Stomach (tissue), 9 donors: ENCODE data around the gene MYO5B. TPM values are rescaled to one million over a fixed set of nuclear protein-coding genes. Genes with fewer than 3 reads are reported as not detected.

Experiments used
- DNase-seq, 2 donors: peaks; one replicate each; pipeline versions ENCODE4 v3.0.0 to v3.0.0-alpha.2; 2013 to 2019
- H3K27ac ChIP-seq, 5 donors: fragments of 200-600 bp in 4 of 5; sonication (generic) in 4 of 5; one replicate each; pipeline ENCODE4 v1.5.1; 2013 to 2019; ENCODE audit warnings: mild to moderate bottlenecking in 1 of 5, moderate library complexity in 1 of 5
- H3K27me3 ChIP-seq, 3 donors: fragments of 200-600 bp; sonication (generic); one replicate each; pipeline ENCODE4 v1.5.1; 2017 to 2019; ENCODE audit warnings: mixed run types in 1 of 3
- H3K36me3 ChIP-seq, 4 donors: fragments of 200-600 bp; sonication (generic); 1 replicate in 3 of 4; 2 replicates in 1 of 4; pipeline ENCODE4 v1.5.1; 2016 to 2019
- H3K4me1 ChIP-seq, 4 donors: fragments of 200-600 bp; sonication (generic); one replicate each; pipeline ENCODE4 v1.5.1; 2016 to 2019
- H3K4me3 ChIP-seq, 4 donors: fragments of 200-600 bp; sonication (generic) in 3 of 4; one replicate each; pipeline ENCODE4 v1.5.1; 2016 to 2019; ENCODE audit warnings: mild to moderate bottlenecking in 1 of 4
- H3K9me3 ChIP-seq, 4 donors: fragments of 200-600 bp; sonication (generic); one replicate each; pipeline ENCODE4 v1.5.1; 2016 to 2019
- CTCF ChIP-seq, 7 experiments: fragments of 450-650 bp in 4 of 7; fragments of 200-600 bp in 3 of 7; sonication (generic) in 3 of 7; IDR thresholded peaks; one replicate each; pipeline ENCODE4 v1.5.1; 2016 to 2019; ENCODE audit warnings: antibody characterized with exemption in 7 of 7, control low read depth in 2 of 7, mild to moderate bottlenecking in 1 of 7
- EP300 ChIP-seq: sonication (generic); formaldehyde crosslinking; IDR thresholded peaks from one replicate; pipeline ENCODE4 v1.6.1; 2017; ENCODE audit warnings: antibody characterized with exemption
- POLR2A ChIP-seq, 4 donors: fragments of 450-650 bp; IDR thresholded peaks; one replicate each; pipeline ENCODE4 v1.6.1; 2016; ENCODE audit warnings: antibody characterized with exemption in 4 of 4, control low read depth in 2 of 4, mild to moderate bottlenecking in 1 of 4, moderate library complexity in 1 of 4
- POLR2AphosphoS5 ChIP-seq, 3 donors: sonication (generic); formaldehyde crosslinking; IDR thresholded peaks; one replicate each; pipeline ENCODE4 v1.6.1; 2016; ENCODE audit warnings: antibody characterized with exemption in 3 of 3
- WGBS, 5 donors: extraction: QIAGEN DNeasy Blood & Tissue Kit in 3 of 5; methylation state at CpG; one replicate each; pipeline versions ENCODE4 v1.1.5 to v1.1.7; 2013 to 2018; 5-methylcytosine and 5-hydroxymethylcytosine counted together
- intact Hi-C: fragments of 100-400 bp; cut with DNase I; formaldehyde crosslinking; loops from one replicate; pipeline ENCODE4 v1.15.1; 2023; ENCODE audit warnings: low total_unique reads
- polyA plus RNA-seq, 3 donors: library from polyadenylated mRNA; stranded (reverse); fragments of 200-250 nt; gene quantifications; one replicate each; pipeline ENCODE4 v1.2.3, GENCODE V29; 2013
- total RNA-seq, 5 donors: library from RNA; depleted of rRNA; stranded (reverse); fragments of >200 nt; gene quantifications; one replicate each; pipeline versions ENCODE4 v1.1.0 to v1.2.3, GENCODE V29; 2014 to 2016
- donor health status: healthy with polysubstance abuse.
- donor health status: Bipolar disorder and iron deficiency.
- donor health status: healthy.

The MYO5B gene
- total and polyA plus RNA-seq, 8 donors: 13.6 to 224 (median 33.7) TPM

GRCh38 chr18:49858309-49859020 is 336.5 kb downstream of the MYO5B start:
- H3K4me1 ChIP-seq: peaks cover 0 to 23% (median 17%) of the 10 kb centered on the region in 4 donors
- TF ChIP-seq CTCF (IDR thresholded peaks at IDR 0.05) (peak in 5 of 7 experiments; percentile 52 to 92 (median 78)), POLR2AphosphoS5 (IDR thresholded peaks at IDR 0.05) (peak in 2 of 3 donors; percentile 35 to 56), POLR2A (IDR thresholded peaks at IDR 0.05) (no peak), EP300 (no peak)
- H3K36me3 ChIP-seq: no peaks in the 10 kb centered on the region
- H3K27me3 ChIP-seq: no peaks in the 10 kb centered on the region
- peak overlapping the region; percentile 65 to 89 (median 82) for H3K27ac ChIP-seq
- intact Hi-C loops: no loop called here
- H3K4me3 ChIP-seq: no peak overlapping the region
- H3K9me3 ChIP-seq: no peaks in the 10 kb centered on the region
- DNase-seq: peak; percentile 77 to 90
- 24 to 47% (median 29%) methylated on average over 11 of the region's 11 CpGs for WGBS, 5 donors

GRCh38 chr18:49857708-49858107 is 337.2 kb downstream of the MYO5B start:
- WGBS, 5 donors: 63 to 83% (median 66%) methylated on average over 2 to 3 of the region's 3 CpGs
- TF ChIP-seq POLR2A (IDR thresholded peaks at IDR 0.05) (no peak), POLR2AphosphoS5 (IDR thresholded peaks at IDR 0.05) (no peak), EP300 (no peak), CTCF (IDR thresholded peaks at IDR 0.05) (no peak)
- Histone ChIP-seq H3K36me3 (no peaks in the 10 kb centered on the region), H3K4me3 (no peak overlapping the region), H3K9me3 (no peaks in the 10 kb centered on the region), H3K4me1 (peaks cover 0 to 23% (median 15%) of the 10 kb centered on the region in 4 donors), H3K27ac (peak overlapping the region; percentile 65 to 89 (median 82)), H3K27me3 (no peaks in the 10 kb centered on the region)
- DNase-seq: no peak
- intact Hi-C loops: no loop called here

GRCh38 chr18:49856496-49856895 is 338.5 kb downstream of the MYO5B start:
- no peak for DNase-seq
- 84 to 96% (median 93%) methylated on average over 6 of the region's 6 CpGs for WGBS, 5 donors
- Histone ChIP-seq H3K27ac (no peak overlapping the region), H3K9me3 (no peaks in the 10 kb centered on the region), H3K27me3 (no peaks in the 10 kb centered on the region), H3K4me1 (peaks cover 0 to 23% (median 15%) of the 10 kb centered on the region in 4 donors), H3K36me3 (no peaks in the 10 kb centered on the region), H3K4me3 (no peak overlapping the region)
- TF ChIP-seq POLR2A (IDR thresholded peaks at IDR 0.05) (no peak), EP300 (no peak), CTCF (IDR thresholded peaks at IDR 0.05) (no peak), POLR2AphosphoS5 (IDR thresholded peaks at IDR 0.05) (no peak)
- intact Hi-C loops: no loop called here

GRCh38 chr18:49855711-49856415 is 339.1 kb downstream of the MYO5B start:
- TF ChIP-seq EP300 (no peak), POLR2A (IDR thresholded peaks at IDR 0.05) (no peak), CTCF (IDR thresholded peaks at IDR 0.05) (no peak), POLR2AphosphoS5 (IDR thresholded peaks at IDR 0.05) (no peak)
- intact Hi-C loops: no loop called here
- WGBS, 5 donors: 86 to 100% (median 96%) methylated on average over 7 of the region's 7 CpGs
- no peak overlapping the region for H3K4me3 ChIP-seq
- H3K4me1 ChIP-seq: peaks cover 0 to 23% (median 15%) of the 10 kb centered on the region in 4 donors
- H3K27me3 ChIP-seq: no peaks in the 10 kb centered on the region
- no peaks in the 10 kb centered on the region for H3K9me3 ChIP-seq
- H3K36me3 ChIP-seq: no peaks in the 10 kb centered on the region
- DNase-seq: no peak
- H3K27ac ChIP-seq: no peak overlapping the region
